HL-60 (cell line): Measurements from ENCODE around the gene ERBB4.

Source experiments
- GABPA ChIP-seq: IDR thresholded peaks from 2 replicates; pipeline ENCODE4 v1.6.1; 2012; ENCODE audit warnings: low read depth
- POLR2AphosphoS5 ChIP-seq: IDR thresholded peaks from 2 replicates; pipeline ENCODE4 v1.6.1; 2012; ENCODE audit warnings: low read depth
- TF ChIP-seq, protein P1 (sequence below): IDR thresholded peaks from one replicate; pipeline ENCODE4 v1.5.1; 2011; ENCODE audit warnings: low read length, control low read depth, inconsistent platforms; ENCODE audit not compliant: insufficient read depth
- TF ChIP-seq, protein P2 (sequence below): IDR thresholded peaks from 2 replicates; pipeline ENCODE4 v1.6.1; 2012; ENCODE audit warnings: low read depth; ENCODE audit not compliant: insufficient replicate concordance

DNA sequence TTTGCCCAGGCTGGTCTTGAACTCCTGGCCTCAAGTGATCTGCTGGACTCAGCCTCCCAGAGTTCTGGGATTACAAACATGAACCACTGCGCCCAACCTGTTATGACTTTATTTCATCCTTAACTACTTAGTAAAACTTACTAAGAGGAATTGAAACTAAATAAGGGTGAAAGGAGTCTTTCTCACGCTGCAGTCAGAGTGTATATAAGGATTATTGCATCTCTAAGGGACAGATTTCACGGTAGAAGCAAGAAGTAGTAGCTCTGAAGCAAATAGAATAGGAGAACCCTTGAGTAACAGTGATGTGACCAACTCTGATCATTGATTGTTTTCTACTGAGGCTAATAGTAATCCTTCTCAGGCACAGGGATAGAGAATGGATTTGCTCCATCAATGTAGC, 1022.1 kb downstream of the ERBB4 start:
- TF ChIP-seq, protein P1, sequence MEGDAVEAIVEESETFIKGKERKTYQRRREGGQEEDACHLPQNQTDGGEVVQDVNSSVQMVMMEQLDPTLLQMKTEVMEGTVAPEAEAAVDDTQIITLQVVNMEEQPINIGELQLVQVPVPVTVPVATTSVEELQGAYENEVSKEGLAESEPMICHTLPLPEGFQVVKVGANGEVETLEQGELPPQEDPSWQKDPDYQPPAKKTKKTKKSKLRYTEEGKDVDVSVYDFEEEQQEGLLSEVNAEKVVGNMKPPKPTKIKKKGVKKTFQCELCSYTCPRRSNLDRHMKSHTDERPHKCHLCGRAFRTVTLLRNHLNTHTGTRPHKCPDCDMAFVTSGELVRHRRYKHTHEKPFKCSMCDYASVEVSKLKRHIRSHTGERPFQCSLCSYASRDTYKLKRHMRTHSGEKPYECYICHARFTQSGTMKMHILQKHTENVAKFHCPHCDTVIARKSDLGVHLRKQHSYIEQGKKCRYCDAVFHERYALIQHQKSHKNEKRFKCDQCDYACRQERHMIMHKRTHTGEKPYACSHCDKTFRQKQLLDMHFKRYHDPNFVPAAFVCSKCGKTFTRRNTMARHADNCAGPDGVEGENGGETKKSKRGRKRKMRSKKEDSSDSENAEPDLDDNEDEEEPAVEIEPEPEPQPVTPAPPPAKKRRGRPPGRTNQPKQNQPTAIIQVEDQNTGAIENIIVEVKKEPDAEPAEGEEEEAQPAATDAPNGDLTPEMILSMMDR, result no peak
- TF ChIP-seq, protein P2, sequence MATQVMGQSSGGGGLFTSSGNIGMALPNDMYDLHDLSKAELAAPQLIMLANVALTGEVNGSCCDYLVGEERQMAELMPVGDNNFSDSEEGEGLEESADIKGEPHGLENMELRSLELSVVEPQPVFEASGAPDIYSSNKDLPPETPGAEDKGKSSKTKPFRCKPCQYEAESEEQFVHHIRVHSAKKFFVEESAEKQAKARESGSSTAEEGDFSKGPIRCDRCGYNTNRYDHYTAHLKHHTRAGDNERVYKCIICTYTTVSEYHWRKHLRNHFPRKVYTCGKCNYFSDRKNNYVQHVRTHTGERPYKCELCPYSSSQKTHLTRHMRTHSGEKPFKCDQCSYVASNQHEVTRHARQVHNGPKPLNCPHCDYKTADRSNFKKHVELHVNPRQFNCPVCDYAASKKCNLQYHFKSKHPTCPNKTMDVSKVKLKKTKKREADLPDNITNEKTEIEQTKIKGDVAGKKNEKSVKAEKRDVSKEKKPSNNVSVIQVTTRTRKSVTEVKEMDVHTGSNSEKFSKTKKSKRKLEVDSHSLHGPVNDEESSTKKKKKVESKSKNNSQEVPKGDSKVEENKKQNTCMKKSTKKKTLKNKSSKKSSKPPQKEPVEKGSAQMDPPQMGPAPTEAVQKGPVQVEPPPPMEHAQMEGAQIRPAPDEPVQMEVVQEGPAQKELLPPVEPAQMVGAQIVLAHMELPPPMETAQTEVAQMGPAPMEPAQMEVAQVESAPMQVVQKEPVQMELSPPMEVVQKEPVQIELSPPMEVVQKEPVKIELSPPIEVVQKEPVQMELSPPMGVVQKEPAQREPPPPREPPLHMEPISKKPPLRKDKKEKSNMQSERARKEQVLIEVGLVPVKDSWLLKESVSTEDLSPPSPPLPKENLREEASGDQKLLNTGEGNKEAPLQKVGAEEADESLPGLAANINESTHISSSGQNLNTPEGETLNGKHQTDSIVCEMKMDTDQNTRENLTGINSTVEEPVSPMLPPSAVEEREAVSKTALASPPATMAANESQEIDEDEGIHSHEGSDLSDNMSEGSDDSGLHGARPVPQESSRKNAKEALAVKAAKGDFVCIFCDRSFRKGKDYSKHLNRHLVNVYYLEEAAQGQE, result no peak
- TF ChIP-seq POLR2AphosphoS5 (no peak), GABPA (no peak)
